Sciatic nerve (tissue), 2 donors: ENCODE results near the gene ATXN7L1. TPM values are rescaled to one million over a fixed set of nuclear protein-coding genes. Genes with fewer than 3 reads are reported as not detected.
A peak's percentile ranks its signal among the peaks of the same experiment; 100 is the strongest.

Experiments used
- ATAC-seq: fragments of 200-7000 bp; cut with Tn5 transposase; one replicate; pipeline ENCODE4 v1.9.1; 2020; ENCODE audit warnings: mild to moderate bottlenecking, moderate library complexity
- DNase-seq: peaks from one replicate; pipeline ENCODE4 v3.0.0-alpha.2; 2020; ENCODE audit warnings: low spot score
- intact Hi-C: fragments of 100-400 bp; cut with DNase I; formaldehyde crosslinking; loops from one replicate; pipeline ENCODE4 v1.14.2; 2022
- total RNA-seq: library from RNA; stranded (reverse); fragmentation: NEBNext Ultra II Directional; extraction: Animal tissue kit (Norgen Biotek cat#: 25700); gene quantifications from one replicate; pipeline ENCODE4 v1.2.1, GENCODE V29; 2021
- donor health status: DM: no; HTN: no; CAD: no.
- donor health status: DM: no; HTN: no; CAD: no.

The ATXN7L1 gene
- total RNA-seq, 1 donor from 2014 or later = 22.3 TPM

DNA sequence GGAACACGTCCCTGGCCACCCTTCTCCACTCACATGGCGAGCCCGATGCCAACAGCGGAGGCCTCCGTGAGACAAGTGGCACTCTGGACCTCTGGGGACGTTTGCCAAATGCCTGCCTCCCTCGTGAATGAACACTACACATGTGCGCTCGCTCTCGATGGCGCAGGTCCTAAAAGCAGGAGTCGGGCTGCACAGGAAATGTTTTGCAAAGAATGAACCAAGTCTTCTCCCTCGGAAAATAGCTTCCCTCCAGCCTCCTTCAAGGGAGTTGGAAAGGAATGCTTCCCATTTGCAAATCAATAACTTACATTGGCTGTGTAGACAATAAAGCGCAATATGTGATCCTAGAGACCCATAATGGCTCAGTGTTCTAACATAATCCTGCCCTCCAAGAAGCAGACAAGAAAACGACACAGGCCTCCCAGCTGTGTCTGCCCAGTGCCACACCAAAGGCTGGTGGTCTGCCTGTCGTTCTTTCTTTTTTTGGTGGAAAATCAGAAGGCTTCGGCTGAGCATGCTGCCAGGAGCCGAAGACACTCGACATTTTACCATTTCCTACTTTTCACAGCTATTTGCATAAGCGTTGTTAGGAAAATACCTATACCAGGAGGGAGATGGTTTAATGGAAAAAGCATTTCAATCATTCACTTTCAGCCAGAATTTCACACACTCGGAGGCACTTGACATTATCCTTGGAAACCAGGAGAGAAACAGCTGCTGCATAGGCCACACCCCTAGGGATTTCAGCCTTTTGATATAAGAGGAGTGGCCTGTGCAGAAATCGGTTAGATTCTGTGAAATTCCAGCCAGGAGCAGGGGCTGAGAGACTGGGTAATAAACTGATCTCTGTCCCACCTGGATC lies 38.4 kb downstream of the ATXN7L1 start:
- intact Hi-C loops = no loop called here
- DNase-seq (no peak), ATAC-seq (peak; percentile 44)

DNA sequence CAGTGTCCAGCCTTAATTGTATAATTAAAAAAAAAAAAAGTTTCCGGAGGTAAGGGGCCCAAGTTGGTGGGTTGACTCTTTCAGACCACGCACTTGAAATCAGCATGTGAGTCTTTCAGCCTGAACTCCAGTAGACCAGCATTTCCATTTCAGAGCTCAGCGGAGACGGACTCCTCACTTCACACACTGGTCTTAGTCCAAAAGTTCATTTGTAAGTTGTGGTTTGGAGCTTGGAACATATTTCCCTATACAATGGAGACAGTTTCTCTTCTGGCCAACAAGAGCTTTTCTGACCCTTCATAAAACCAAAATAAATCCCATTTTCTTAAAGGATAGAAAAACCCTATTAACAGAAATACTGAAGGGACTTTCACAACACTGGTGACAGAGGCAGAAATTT lies 41.0 kb downstream of the ATXN7L1 start:
- ATAC-seq (no peak), DNase-seq (no peak)
- intact Hi-C loops = no loop called here

DNA sequence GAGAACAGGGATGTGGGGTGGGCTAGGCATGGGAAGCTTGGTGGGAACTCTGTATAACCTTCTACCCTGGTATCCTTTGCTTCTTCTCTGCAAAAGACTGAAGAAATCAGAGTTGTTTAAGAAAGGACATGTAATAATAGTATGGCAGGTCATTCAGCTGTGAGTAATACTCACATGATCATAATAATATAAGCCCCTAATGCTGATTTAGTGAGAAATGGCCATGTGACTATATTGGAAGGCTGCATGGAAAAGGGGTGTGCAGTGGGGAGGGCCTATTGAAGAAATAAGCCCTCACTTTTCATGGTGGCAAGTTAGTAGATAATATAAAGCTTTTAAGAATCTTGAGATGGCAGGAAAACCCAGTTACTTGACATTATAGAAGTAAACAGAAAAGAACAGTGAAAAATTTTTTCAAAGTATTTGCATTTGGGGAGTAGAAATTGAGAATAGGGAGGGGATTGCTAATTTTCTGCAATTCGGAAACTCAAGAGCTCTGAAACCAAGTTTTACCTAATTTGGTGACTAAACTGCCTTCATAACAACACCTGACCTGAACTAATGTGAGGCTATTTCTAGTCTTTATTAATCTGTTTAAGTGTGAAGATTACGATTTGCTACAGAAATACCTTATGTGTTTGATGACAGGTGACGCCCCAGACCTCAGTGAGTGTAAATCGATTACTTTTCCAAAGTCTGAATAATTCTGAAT lies 44.4 kb downstream of the ATXN7L1 start:
- ATAC-seq = no peak
- intact Hi-C loops = no loop called here
- no peak for DNase-seq

DNA sequence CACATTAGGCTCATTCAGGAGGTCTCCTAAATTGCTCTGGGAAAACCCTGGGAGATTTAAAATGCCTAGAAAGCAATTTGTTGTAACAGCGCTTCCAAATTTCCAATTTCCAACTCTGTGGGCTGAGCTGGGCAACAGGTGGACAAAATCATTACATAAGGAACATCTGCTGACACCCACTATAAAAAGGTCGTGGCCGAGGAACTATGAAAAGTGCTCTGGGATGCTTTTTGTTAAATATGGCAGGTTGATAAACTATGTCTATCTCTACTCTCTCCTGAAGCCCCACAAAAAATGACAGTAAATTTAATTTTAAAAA lies 45.1 kb downstream of the ATXN7L1 start:
- DNase-seq = no peak
- no peak for ATAC-seq
- intact Hi-C loops = no loop called here

DNA sequence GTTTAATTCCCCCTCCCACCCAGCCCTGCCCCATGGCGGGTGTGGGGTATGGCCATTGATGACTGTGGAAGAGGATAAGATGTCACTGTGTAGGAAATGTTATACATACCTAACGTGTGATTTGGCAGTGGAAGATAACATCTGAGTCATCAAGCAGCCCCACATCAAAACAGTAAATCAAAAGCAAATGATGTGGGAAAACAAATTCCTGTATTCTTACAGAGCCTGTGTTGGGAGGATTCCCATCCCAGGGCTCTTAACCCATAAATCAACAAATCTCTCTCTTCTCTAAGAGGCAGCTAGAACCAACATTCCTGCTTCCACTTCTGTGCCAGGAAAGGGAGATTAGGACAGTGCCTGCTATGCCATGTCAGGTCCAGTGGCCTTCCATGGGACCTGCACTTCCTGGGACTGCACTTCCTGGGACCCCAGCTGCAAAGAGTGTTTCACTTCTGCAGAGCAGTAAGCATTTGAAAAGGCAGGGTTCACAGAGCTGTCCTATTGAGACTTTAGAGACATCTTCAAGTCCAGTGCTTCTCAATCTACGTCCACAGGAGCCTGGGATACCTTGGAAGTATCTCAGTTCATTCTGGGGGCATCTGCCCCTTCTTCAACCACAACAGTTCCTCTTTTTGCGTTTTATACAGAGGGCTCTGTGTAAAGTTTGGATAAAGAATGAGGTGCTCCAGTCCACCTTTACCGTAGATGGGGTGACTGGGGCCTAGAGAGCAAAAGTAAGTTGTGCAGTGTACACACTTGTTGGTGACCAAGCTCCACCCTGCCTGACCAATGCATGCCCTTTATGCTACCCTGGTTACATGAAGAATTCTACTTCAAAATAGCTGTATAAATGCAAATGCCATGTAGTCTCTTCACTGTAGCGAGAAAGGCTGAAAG lies 45.7 kb downstream of the ATXN7L1 start:
- ATAC-seq (no peak), DNase-seq (no peak)
- intact Hi-C loops = no loop called here

DNA sequence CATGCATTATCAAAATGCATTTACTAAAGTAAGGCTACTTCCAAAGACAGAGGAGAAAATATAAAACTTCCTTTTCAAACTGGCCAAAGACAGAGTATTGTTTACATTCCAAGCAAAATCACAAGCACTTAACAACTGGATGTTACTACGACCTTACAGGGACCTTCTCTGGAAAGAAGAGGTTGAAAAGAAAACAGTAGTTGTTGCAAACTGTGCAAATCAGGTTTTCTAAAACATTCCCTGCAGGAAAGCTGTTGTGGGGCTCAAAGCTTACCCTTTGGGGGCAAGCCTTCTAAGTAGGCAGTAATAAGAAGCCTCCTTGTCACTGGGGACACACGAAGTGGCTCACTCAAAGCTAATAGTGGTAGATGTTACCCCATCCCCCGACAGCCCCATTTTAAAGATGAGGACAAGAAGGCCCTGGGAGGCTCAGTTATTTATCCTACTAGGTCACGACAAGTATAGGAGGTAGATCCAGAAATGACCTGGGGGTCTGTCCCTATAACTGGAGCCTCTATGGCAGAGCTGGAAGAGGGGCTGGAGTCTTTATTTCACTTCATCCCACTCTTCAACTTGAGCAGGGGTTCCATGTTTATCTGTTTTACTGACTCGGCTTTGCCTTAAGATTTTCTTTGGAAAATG lies 46.6 kb downstream of the ATXN7L1 start:
- ATAC-seq = no peak
- no peak for DNase-seq
- intact Hi-C loops = no loop called here

DNA sequence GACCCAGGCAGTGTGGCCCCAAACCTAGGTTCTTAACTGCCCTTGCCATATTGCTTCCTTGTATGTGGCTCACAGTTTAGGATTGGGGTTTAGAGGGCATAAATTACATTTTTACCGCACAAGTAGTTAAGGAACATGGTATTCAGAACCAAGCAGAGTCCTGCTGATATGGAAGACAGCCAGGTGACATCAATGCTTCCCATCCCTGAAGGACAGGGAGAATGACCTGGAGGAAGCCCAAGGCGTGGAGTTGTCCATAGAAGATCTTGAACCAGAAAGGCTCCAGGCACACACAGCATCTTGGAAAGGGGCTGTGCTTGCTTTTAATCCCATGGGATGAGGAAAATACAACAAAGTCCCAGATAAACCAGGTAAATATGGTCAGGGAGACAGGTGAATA lies 48.3 kb downstream of the ATXN7L1 start:
- ATAC-seq = no peak
- intact Hi-C loops = no loop called here
- DNase-seq = no peak

DNA sequence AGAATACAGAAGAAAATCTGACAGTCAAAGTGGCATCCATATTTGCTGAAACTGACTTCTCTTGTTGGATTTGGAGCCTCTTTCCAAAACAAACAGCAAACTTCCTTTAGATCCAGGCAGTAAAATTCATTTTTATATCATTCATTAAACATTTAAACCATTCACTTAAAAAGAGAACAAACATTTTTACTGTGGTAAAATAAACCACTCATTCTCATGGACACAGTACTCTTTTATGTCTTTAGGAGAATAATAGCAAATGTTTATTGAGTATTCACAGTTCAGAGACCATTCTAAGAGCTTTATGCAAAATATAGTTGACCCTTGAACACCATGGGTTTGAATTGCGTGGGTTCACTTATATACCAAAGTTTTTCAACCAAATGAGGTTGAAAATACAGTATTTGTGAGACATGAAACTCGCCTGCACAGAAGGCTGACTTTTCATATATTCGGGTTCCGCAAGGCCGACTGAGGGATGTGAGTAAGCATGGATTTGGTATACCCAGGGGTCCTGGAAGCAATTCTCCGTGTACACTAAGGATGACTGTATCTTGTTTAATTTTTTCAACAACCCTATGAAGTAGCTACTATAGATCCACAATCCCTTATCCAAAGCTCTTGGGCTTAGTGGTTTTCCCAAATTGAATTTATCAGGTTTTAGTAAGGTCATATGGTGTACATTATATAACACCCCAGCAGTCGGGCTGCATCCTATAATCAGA lies 49.1 kb downstream of the ATXN7L1 start:
- ATAC-seq (no peak), DNase-seq (no peak)
- intact Hi-C loops = no loop called here

DNA sequence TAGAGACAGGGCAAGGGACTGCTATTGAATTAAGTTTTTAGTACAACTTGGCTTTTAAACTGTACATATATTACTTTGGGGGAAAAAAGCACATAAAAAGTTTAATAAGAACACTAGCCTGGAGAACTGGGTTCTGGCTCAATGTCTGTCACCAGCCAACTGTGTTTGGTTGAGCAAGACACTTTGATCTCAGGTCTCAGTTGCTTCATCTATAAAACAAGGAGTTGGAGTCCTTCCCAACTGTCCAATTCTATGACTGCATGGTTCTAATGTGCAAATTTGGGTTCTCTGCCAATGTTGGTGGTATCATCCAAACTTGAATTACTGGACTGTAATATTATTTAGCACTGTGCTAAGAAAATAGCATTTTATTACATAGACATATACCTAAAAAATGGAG lies 50.3 kb downstream of the ATXN7L1 start:
- intact Hi-C loops = no loop called here
- ATAC-seq (no peak), DNase-seq (no peak)

DNA sequence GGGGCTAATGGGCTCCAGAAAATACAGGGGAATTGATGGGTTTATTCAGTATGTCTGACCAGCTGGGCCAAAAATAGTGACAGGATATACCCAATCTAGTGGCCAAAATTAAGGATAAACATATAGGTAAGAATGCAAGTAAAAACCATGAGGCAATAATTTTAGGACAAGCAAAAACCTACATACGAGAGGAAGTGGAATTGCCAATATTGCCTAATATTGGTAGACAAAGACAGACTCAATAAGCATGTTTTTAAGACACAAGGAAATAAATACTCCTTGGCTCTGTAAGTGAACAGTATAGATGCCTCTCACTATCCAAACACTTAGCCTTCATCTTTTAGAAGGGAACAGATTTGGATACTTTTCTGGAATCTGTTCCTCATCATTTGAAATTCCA lies 51.0 kb downstream of the ATXN7L1 start:
- ATAC-seq = no peak
- intact Hi-C loops = no loop called here
- no peak for DNase-seq

DNA sequence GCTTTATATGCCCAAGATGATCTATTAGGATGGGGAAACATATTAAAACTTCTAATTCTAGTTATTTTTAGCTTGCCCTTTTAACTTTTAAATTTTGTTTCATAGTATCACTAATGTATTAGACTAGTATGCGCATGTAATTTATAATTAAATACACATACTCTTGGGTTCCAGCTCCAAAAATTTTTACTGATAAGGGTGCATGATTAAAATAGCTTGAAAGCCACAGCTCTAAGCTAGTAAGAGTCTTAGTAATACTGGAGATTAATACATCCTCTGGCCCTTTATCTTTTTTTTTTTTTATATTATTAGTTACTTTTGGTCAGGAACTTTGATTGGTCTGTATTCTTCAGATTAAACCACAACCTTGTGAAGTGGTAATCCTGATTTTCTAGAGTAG lies 53.6 kb downstream of the ATXN7L1 start:
- DNase-seq = no peak
- ATAC-seq = no peak
- intact Hi-C loops = no loop called here

DNA sequence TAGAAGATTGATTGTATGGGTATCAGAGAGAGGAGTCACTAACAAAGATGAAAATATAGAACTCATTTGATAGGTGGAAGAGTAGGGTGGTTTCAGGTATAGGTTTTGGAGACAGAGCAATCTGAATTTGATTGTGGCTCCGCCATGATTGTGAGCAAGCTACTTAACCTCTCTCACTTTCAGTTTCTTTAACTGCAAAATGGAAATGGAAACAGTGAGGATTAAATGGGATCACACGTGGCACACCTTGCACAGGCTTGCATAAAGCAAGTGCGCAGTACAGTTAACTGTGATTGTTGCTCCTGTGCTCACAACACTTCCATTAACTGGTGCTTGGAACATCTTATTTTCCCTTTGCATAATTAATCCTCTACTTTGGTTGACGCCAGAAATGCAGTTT lies 54.9 kb downstream of the ATXN7L1 start:
- ATAC-seq = no peak
- intact Hi-C loops = no loop called here

DNA sequence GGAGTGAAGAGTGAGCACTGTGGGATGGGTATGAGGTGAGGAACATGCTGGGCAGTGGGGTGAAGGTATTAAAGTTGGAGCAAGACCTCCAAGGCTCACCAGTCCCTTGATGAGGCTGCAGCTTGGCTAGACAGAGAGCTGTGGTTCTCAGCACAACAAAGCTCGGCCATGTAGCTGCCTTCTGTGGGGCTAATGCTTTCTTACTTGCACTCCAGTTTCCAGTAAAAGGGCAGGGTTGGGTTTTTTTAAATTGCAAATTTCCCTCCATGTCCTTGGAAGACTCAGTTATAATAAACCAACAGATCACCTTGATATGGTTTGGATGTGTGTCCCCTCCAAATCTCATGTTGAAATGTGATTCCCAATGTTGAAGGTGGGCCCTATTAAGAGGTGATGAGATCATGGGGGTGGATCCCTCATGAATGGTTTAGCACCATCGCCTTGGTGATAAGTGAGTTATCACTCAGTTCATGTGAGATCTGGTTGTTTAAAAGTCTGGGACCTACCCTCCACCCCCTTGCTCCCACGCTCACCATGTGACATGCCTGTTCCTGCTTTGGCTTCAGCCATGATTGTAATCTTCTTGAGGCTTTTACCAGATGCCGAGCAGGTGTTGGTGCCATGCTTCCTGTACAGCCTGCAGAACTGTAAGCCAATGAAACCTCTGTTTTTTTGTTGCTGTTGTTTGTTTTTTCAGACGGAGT lies 55.9 kb downstream of the ATXN7L1 start:
- ATAC-seq (no peak), DNase-seq (no peak)
- intact Hi-C loops = no loop called here

More for the DNA sequence above, 54.9 kb downstream of the ATXN7L1 start:
- no peak for DNase-seq

DNA sequence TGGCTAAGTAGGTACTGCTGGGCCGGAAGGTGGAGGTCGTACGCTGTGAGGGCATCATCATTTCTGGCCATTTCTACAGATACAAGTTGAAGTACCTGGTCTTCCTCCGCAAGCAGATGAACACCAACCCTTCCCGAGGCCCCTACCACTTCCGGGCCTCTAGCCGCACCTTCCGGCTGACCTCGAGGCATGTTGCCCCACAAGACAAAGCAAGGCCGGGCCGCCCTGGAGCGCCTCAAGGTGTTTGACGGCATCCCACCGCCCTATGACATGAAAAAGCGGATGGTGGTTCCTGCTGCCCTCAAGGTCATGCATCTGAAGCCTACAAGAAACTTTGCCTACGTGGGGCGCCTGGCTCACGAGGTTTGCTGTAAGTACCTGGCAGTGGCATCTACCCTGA lies 56.8 kb downstream of the ATXN7L1 start:
- DNase-seq (no peak), ATAC-seq (no peak)
- intact Hi-C loops = no loop called here

DNA sequence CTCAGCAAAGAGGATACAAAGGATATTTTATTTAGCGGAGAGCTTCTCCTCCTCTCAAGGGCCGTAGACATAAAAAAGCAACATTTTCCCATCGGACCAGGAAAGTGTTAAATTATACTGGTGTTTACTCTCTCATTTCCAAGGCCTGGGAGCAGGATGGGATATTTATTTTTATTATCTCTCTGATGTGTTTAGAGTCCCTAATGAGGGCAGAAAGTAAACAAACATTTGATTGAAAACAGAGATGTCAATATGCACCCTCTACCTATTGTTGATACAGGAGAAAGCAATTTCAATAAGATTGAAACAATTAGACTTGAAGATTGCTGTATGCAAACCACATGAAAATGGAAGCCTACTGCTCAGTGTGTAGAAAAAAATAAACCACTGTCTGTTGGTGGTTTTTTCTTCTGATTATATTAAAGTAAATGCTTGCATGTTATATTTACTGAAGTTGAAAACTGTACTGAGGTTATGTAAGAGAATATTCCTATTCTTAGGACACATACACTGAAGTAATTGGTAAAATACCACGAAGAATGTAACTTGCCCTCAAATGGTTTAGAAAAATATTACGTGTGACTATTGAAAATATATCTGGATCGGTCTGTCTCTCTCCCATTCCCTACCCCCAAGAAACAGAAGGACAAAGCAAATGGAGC lies 59.3 kb downstream of the ATXN7L1 start:
- intact Hi-C loops = no loop called here
- no peak for ATAC-seq
- DNase-seq = no peak

DNA sequence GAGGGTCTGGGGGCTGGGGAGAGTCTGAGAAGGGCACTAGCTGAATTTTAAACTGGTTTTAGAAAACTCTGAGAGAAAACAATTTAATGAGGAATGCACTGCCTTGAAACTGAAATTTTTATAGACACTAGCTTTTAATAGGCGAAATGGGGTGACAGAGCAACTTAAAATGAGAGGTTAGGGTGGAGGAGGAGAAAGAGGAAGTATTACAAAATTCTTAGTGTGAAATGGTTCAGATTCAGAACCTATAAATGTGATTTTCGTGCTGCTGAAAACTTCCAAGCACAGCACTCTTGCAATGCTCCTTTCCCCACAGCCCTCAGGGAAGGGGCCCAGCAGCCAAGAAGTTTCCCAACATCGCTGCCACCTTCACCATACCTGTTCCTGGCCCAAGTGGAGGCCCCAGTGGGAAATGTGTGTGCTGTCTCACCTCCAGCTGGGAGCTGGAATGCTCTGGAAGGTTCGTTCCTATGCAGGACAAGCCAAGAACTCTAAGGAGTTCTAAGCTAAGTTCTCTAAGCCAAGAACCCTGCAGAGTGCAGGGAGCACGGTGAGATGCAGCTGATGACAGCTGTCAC lies 60.0 kb downstream of the ATXN7L1 start:
- DNase-seq = no peak
- intact Hi-C loops = no loop called here
- ATAC-seq = no peak

DNA sequence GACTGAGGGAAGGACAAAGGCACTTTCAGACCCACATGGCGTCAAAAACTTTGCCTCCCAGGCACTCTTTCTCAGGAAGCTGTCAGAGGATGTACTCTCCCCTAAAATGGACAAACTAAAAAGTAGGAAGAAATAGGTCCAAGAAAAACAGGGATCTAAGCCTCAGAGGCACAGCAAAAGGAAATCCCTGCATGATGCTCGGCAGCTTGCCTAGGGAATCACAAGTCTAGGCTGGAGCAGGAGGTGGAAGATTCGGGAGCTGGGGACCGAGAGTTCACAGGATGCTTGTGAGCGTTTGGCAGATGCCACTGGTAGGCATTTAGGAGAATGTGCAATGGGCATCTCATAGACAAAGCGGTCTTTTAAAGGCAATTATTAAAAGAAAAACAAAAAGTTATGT lies 60.8 kb downstream of the ATXN7L1 start:
- intact Hi-C loops = no loop called here
- ATAC-seq = peak; percentile 60
- DNase-seq = no peak
